Heart right ventricle (tissue), 16 donors: ENCODE results near the gene ASB6. TPM values are rescaled to one million over a fixed set of nuclear protein-coding genes. Genes with fewer than 3 reads are reported as not detected.

ENCODE experiments used
- ATAC-seq, 8 donors: fragments of 200-7000 bp; cut with Tn5 transposase; one replicate each; pipeline ENCODE4 v1.9.1; 2020; ENCODE audit warnings: mild to moderate bottlenecking in 8 of 8, moderate library complexity in 8 of 8, moderate number of reproducible peaks in 1 of 8
- DNase-seq, 2 donors: peaks; one replicate each; pipeline ENCODE4 v3.0.0-alpha.2; 2020
- H3K27ac ChIP-seq, 10 donors: fragments of 200-600 bp; sonication (generic) in 2 of 10; one replicate each; pipeline versions ENCODE4 v1.5.0 to v1.8.0; 2020 to 2022; ENCODE audit warnings: mild to moderate bottlenecking in 3 of 10
- H3K27me3 ChIP-seq, 7 donors: fragments of 200-600 bp; one replicate each; pipeline ENCODE4 v1.8.0; 2021 to 2022; ENCODE audit warnings: mild to moderate bottlenecking in 2 of 7
- H3K36me3 ChIP-seq, 9 donors: fragments of 200-600 bp; sonication (generic) in 1 of 9; one replicate each; pipeline versions ENCODE4 v1.5.0 to v1.8.0; 2020 to 2022; ENCODE audit warnings: mild to moderate bottlenecking in 2 of 9
- H3K4me1 ChIP-seq, 9 donors: fragments of 200-600 bp; sonication (generic) in 1 of 9; one replicate each; pipeline versions ENCODE4 v1.5.0 to v1.8.0; 2020 to 2022; ENCODE audit warnings: mild to moderate bottlenecking in 4 of 9
- H3K4me3 ChIP-seq, 10 donors: fragments of 200-600 bp; sonication (generic) in 2 of 10; one replicate each; pipeline versions ENCODE4 v1.5.0 to v1.8.0; 2020 to 2022; ENCODE audit warnings: mild to moderate bottlenecking in 7 of 10, moderate library complexity in 2 of 10
- H3K9me3 ChIP-seq, 11 donors: fragments of 200-600 bp in 10 of 11; sonication (generic) in 2 of 11; one replicate each; pipeline versions ENCODE4 v1.5.0 to v1.8.0; 2013 to 2022; ENCODE audit warnings: mild to moderate bottlenecking in 2 of 11, control low read depth in 1 of 11, moderate library complexity in 1 of 11
- WGBS, 2 donors: extraction: QIAGEN DNeasy Blood & Tissue Kit; methylation state at CpG; one replicate each; pipeline ENCODE4 v1.1.7; 2013; ENCODE audit warnings: inconsistent platforms in 1 of 2; 5-methylcytosine and 5-hydroxymethylcytosine counted together
- intact Hi-C, 10 donors: fragments of 100-400 bp; cut with DNase I; formaldehyde crosslinking; loops; one replicate each; pipeline versions ENCODE4 v1.11.1 to v1.14.2; 2022
- polyA plus RNA-seq, 2 donors: library from polyadenylated mRNA; stranded (reverse); fragments of 200-250 nt; gene quantifications; one replicate each; pipeline ENCODE4 v1.2.3, GENCODE V29; 2013
- total RNA-seq, 10 donors: library from RNA; stranded (reverse); fragmentation: NEBNext Ultra II Directional in 3 of 10; extraction: Animal tissue kit (Norgen Biotek cat#: 25700) in 3 of 10; gene quantifications; one replicate each; pipeline versions ENCODE4 v1.2.1 to v1.2.4, GENCODE V29; 2021 to 2023
- TF ChIP-seq, protein P1 (sequence below), 9 donors: fragments of 200-600 bp; sonication (generic) in 2 of 9; IDR thresholded peaks; one replicate each; pipeline versions ENCODE4 v1.5.0 to v1.8.0; 2021 to 2022; ENCODE audit warnings: antibody characterized with exemption in 9 of 9, mild to moderate bottlenecking in 5 of 9, moderate library complexity in 1 of 9
- donor health status: Arrhythmogenic right ventricular cardiomyopathy.
- donor health status: ischemic (EF 13 %, LVEDD 7.1; RV severe dilation, severe dysfunction).
- donor health status: healthy with polysubstance abuse.
- donor health status: DM: no; HTN: yes; CAD: no.
- donor health status: DM: no; HTN: no; CAD: no.
- donor health status: ischemic (EF 25% LVEDD 6.9; RV normal size, moderate dysfunction).
- donor health status: ischemic (EF 25% LVEDD 5.7; RV mildly dilated, moderate dysfunction).
- donor health status: healthy.
- donor health status: DM: yes; HTN: yes; CAD: no.
- donor health status: Ischemic cardiomyopathy.
- donor health status: ischemic (EF 35%, LVEDD 5.7; RV mildly dilated, moderate dysfunction).
- donor health status: nonischemic (EF 11% LVEDD 7.7; RV severe dilation, severe dysfunction).
- donor health status: DM: yes; HTN: yes; CAD: no.
- donor health status: PGD.
- donor health status: ischemic (EF 29% LVEDD 5.4; RV normal size, mild dysfunction).
- donor health status: nonischemic (EF 23%, LVEDD 6.1; RV moderate dilation, normal function).

ASB6 gene
- total and polyA plus RNA-seq, 12 donors: 6.2 to 11.8 (median 9.4) TPM

DNA sequence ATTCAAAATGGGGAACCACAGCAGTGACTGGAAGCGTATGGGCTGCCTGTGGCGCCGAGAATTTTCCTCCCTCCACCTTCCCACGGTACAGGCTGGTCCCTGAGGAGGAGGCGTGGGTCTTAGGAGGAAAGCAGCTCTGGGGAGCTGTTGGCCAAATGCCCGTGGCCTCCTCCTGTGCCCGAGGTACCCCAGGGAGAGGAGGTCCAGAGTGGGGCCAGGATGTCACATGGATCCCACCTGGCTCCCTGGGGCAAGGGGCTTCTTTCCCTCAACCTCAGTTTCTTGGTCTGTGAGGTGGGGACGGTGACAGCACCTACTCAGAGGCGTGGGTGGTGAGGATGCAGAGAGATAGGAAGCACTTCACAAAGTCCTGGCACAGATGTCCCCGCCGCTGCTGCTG lies 40.0 kb upstream of the ASB6 start:
- no peaks in the 10 kb centered on the region for H3K36me3 ChIP-seq
- DNase-seq (no peak), ATAC-seq (no peak)
- peaks cover 0 to 37% (median 13%) of the 10 kb centered on the region in 7 donors for H3K27me3 ChIP-seq
- H3K9me3 ChIP-seq: no peaks in the 10 kb centered on the region
- intact Hi-C loops: no loop called here
- WGBS, 2 donors: 65 to 76% methylated on average over 11 of the region's 11 CpGs
- TF ChIP-seq, protein P1, sequence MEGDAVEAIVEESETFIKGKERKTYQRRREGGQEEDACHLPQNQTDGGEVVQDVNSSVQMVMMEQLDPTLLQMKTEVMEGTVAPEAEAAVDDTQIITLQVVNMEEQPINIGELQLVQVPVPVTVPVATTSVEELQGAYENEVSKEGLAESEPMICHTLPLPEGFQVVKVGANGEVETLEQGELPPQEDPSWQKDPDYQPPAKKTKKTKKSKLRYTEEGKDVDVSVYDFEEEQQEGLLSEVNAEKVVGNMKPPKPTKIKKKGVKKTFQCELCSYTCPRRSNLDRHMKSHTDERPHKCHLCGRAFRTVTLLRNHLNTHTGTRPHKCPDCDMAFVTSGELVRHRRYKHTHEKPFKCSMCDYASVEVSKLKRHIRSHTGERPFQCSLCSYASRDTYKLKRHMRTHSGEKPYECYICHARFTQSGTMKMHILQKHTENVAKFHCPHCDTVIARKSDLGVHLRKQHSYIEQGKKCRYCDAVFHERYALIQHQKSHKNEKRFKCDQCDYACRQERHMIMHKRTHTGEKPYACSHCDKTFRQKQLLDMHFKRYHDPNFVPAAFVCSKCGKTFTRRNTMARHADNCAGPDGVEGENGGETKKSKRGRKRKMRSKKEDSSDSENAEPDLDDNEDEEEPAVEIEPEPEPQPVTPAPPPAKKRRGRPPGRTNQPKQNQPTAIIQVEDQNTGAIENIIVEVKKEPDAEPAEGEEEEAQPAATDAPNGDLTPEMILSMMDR (IDR thresholded peaks at IDR 0.05): no peak
- no peak overlapping the region for H3K27ac ChIP-seq
- no peak overlapping the region for H3K4me3 ChIP-seq
- peaks cover 0 to 3% (median 0%) of the 10 kb centered on the region in 9 donors for H3K4me1 ChIP-seq

DNA sequence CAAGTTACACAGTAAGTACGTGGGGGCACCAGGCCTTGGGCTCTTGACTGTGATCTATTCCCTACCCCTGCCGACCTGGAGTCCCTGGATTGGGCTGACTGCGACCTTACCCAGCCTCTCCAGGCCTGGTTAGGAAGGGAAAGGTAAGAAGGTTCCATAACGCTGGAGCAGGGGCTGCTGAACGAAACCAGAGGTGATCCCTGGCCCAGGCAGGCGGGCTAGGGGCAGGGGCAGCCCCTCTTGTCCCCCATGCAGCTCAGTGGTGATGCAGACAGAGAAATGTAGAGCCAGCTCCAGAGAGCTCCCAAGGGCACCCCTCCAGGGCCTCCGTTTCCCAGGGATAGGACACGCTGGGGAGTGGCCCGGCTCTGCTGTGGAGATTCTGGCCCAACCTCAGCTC lies 37.6 kb upstream of the ASB6 start:
- H3K27me3 ChIP-seq: peaks cover 0 to 41% (median 26%) of the 10 kb centered on the region in 7 donors
- ATAC-seq (no peak), DNase-seq (no peak)

DNA sequence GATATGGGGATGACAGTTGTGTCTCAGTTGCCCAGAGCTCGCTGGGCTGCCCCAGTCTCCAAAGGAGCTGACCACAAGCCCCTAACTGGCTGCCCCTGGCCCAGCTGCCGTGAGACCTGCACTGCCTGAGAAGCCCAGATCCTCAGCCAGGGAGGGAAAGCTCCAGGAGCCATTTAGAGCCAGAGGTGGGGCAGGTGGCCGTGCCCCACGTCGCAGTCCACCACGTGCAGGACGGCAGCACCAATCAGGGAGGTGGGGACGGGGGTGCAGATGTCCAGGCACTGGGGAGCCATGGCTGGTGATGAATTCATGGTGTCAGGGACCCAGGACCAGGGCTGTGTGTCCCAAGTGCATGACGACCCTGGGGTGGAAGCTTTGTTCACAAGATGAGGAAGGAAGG lies 36.9 kb upstream of the ASB6 start:
- H3K27me3 ChIP-seq: peaks cover 0 to 41% (median 26%) of the 10 kb centered on the region in 7 donors
- 81 to 82% methylated on average over 9 of the region's 9 CpGs for WGBS, 2 donors

More for the DNA sequence above, 37.6 kb upstream of the ASB6 start:
- no peak overlapping the region for H3K4me3 ChIP-seq
- no peaks in the 10 kb centered on the region for H3K36me3 ChIP-seq
- H3K4me1 ChIP-seq: peaks cover 0 to 3% (median 0%) of the 10 kb centered on the region in 9 donors
- H3K9me3 ChIP-seq: no peaks in the 10 kb centered on the region
- H3K27ac ChIP-seq: no peak overlapping the region
- intact Hi-C loops: no loop called here
- TF ChIP-seq, protein P1 (IDR thresholded peaks at IDR 0.05): no peak
- 78% methylated on average over 9 of the region's 9 CpGs for WGBS, 2 donors

DNA sequence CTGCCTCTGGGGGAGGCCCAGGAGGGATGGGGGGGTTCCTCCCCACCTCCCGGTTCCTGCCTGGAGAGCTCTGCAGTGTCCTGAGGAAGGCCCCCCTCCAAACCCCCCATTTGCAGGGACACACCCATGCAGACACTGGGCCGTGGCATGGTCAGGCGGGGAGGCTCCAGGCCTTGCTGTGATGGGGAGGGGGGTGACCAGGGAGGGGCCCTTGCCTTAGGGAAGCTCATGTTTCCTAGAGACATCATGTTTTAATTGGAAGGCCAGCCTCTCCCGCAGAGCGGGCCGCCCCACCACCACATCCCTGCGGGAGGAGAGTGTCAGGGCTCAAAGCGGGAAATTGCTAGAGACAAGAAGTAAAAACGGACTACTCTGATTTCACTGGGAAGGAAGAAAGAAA lies 35.5 kb upstream of the ASB6 start:
- ATAC-seq: peak in 5 of 8 donors; percentile 19 to 77 (median 48)

More for the DNA sequence above, 36.9 kb upstream of the ASB6 start:
- no peaks in the 10 kb centered on the region for H3K9me3 ChIP-seq
- H3K4me1 ChIP-seq: peaks cover 0 to 3% (median 0%) of the 10 kb centered on the region in 9 donors
- ATAC-seq (no peak), DNase-seq (no peak)
- TF ChIP-seq, protein P1 (IDR thresholded peaks at IDR 0.05): no peak
- H3K27ac ChIP-seq: no peak overlapping the region
- no peak overlapping the region for H3K4me3 ChIP-seq
- H3K36me3 ChIP-seq: no peaks in the 10 kb centered on the region
- intact Hi-C loops: no loop called here

More for the DNA sequence above, 35.5 kb upstream of the ASB6 start:
- no peaks in the 10 kb centered on the region for H3K9me3 ChIP-seq
- no peaks in the 10 kb centered on the region for H3K36me3 ChIP-seq
- H3K27ac ChIP-seq: peak overlapping the region in 2 of 10 donors; percentile 22 to 37
- H3K4me3 ChIP-seq: no peak overlapping the region
- peaks cover 0 to 3% (median 0%) of the 10 kb centered on the region in 9 donors for H3K4me1 ChIP-seq
- peaks cover 0 to 38% (median 17%) of the 10 kb centered on the region in 7 donors for H3K27me3 ChIP-seq
- TF ChIP-seq, protein P1 (IDR thresholded peaks at IDR 0.05): no peak
- DNase-seq: no peak
- intact Hi-C loops: no loop called here
- 44 to 46% methylated on average over 9 of the region's 9 CpGs for WGBS, 2 donors
